HepG2 (cell line): ENCODE data around the gene WDR76. TPM values are rescaled to one million over a fixed set of nuclear protein-coding genes. Genes with fewer than 3 reads are reported as not detected.

Experiments used
- ATF7 ChIP-seq, 2 experiments: fragments of 450-650 bp in 1 of 2; sonication (generic) in 1 of 2; formaldehyde crosslinking in 1 of 2; IDR thresholded peaks; 2 replicates each; pipeline versions ENCODE4 v1.4.0 to v1.6.1; 2016 to 2020; ENCODE audit warnings: antibody characterized with exemption in 1 of 2, mild to moderate bottlenecking in 1 of 2, missing genetic modification reagents in 1 of 2
- ATM ChIP-seq: fragments of 450-650 bp; IDR thresholded peaks from 2 replicates; pipeline ENCODE4 v1.7.1; 2017; ENCODE audit warnings: mild to moderate bottlenecking, borderline replicate concordance
- BHLHE40 ChIP-seq: IDR thresholded peaks from 2 replicates; pipeline ENCODE4 v1.6.1; 2011; ENCODE audit warnings: low read length, improper control_type of control experiment
- CAMTA2 ChIP-seq: sonication (generic); formaldehyde crosslinking; IDR thresholded peaks from 2 replicates; pipeline ENCODE4 v1.4.0; 2020; ENCODE audit warnings: mild to moderate bottlenecking, missing genetic modification reagents, borderline replicate concordance
- ETV6 ChIP-seq: sonication (generic); formaldehyde crosslinking; conservative IDR thresholded peaks from 2 replicates; pipeline ENCODE4 v1.4.0; 2020; ENCODE audit warnings: missing genetic modification reagents
- FOXA1 ChIP-seq, 2 experiments: fragments of 450-650 bp in 1 of 2; sonication (generic) in 1 of 2; formaldehyde crosslinking in 1 of 2; IDR thresholded peaks; 2 replicates each; pipeline versions ENCODE4 v1.4.0 to v1.6.1; 2016 to 2020; ENCODE audit warnings: missing genetic modification reagents in 1 of 2
- GATAD2A ChIP-seq: IDR thresholded peaks from 2 replicates; pipeline ENCODE4 v1.6.1; 2016
- HMGA1 ChIP-seq: sonication (generic); formaldehyde crosslinking; conservative IDR thresholded peaks from 2 replicates; pipeline ENCODE4 v1.4.0; 2020; ENCODE audit warnings: missing genetic modification reagents
- HNF1B ChIP-seq: sonication (generic); formaldehyde crosslinking; IDR thresholded peaks from 2 replicates; pipeline ENCODE4 v1.5.1; 2020; ENCODE audit warnings: mild to moderate bottlenecking, moderate library complexity, missing genetic modification reagents
- KDM5B ChIP-seq: sonication (generic); formaldehyde crosslinking; IDR thresholded peaks from 2 replicates; pipeline ENCODE4 v1.4.0; 2020; ENCODE audit warnings: missing genetic modification reagents, mild to moderate bottlenecking, borderline replicate concordance
- RAD21 ChIP-seq: fragments of 450-650 bp; formaldehyde crosslinking; IDR thresholded peaks from 2 replicates; pipeline ENCODE4 v1.5.0; 2020; ENCODE audit warnings: mild to moderate bottlenecking
- RARG ChIP-seq: sonication (generic); formaldehyde crosslinking; IDR thresholded peaks from 2 replicates; pipeline ENCODE4 v1.4.0; 2020; ENCODE audit warnings: low read depth, mild to moderate bottlenecking, missing genetic modification reagents
- RNF2 ChIP-seq: fragments of 450-650 bp; conservative IDR thresholded peaks from 2 replicates; pipeline ENCODE4 v1.6.1; 2016; ENCODE audit warnings: low read depth
- SMC3 ChIP-seq: IDR thresholded peaks from 2 replicates; pipeline ENCODE4 v1.6.1; 2011; ENCODE audit warnings: low read length, improper control_type of control experiment
- SRF ChIP-seq: IDR thresholded peaks from 2 replicates; pipeline ENCODE4 v1.6.1; 2011; ENCODE audit warnings: mild to moderate bottlenecking, low read depth, low read length, moderate library complexity
- TBX2 ChIP-seq: sonication (generic); formaldehyde crosslinking; IDR thresholded peaks from 2 replicates; pipeline ENCODE4 v1.5.0; 2020; ENCODE audit warnings: missing genetic modification reagents, mild to moderate bottlenecking, borderline replicate concordance
- TEAD3 ChIP-seq: optimal IDR thresholded peaks from 2 replicates; pipeline ENCODE3; 2016; ENCODE audit warnings: borderline replicate concordance
- TIGD3 ChIP-seq: sonication (generic); formaldehyde crosslinking; IDR thresholded peaks from 2 replicates; pipeline ENCODE4 v1.5.1; 2020; ENCODE audit warnings: mild to moderate bottlenecking, missing genetic modification reagents, borderline replicate concordance
- XRCC5 ChIP-seq: fragments of 200-400 bp; formaldehyde crosslinking; optimal IDR thresholded peaks from 2 replicates; pipeline ENCODE3; 2017; ENCODE audit warnings: mild to moderate bottlenecking, low read length
- ZBTB21 ChIP-seq: sonication (generic); formaldehyde crosslinking; IDR thresholded peaks from 2 replicates; pipeline ENCODE4 v1.4.0; 2020; ENCODE audit warnings: missing genetic modification reagents
- ZBTB25 ChIP-seq: IDR thresholded peaks from 2 replicates; pipeline ENCODE4 v1.6.1; 2018; ENCODE audit warnings: missing genetic modification reagents
- ZBTB8A ChIP-seq: sonication (generic); formaldehyde crosslinking; IDR thresholded peaks from 2 replicates; pipeline ENCODE4 v1.4.0; 2020; ENCODE audit warnings: mild to moderate bottlenecking, low read depth, missing genetic modification reagents, borderline replicate concordance
- ZNF543 ChIP-seq: sonication (generic); formaldehyde crosslinking; IDR thresholded peaks from 2 replicates; pipeline ENCODE4 v1.4.0; 2020; ENCODE audit warnings: mild to moderate bottlenecking, missing genetic modification reagents
- ZNF75D ChIP-seq: sonication (generic); formaldehyde crosslinking; IDR thresholded peaks from 2 replicates; pipeline ENCODE4 v1.8.1; 2023; ENCODE audit warnings: missing genetic modification reagents, mild to moderate bottlenecking, borderline replicate concordance
- ZNF772 ChIP-seq: sonication (generic); formaldehyde crosslinking; IDR thresholded peaks from 2 replicates; pipeline ENCODE4 v1.5.0; 2020; ENCODE audit warnings: mild to moderate bottlenecking, missing genetic modification reagents
- polyA plus RNA-seq, 8 experiments: library from polyadenylated mRNA; depleted of rRNA in 3 of 8; stranded (reverse) in 7 of 8; unstranded in 1 of 8; fragments of >200 nt; fragmentation: Illumina TruSeq in 4 of 8; extraction: Trizol in 4 of 8; gene quantifications; 2 replicates each; pipeline versions ENCODE4 v1.2.1 to v1.2.3, GENCODE V29; 2011 to 2016; ENCODE audit warnings: low read depth in 4 of 8, missing spikeins in 1 of 8, mixed read lengths in 1 of 8; ENCODE audit not compliant: insufficient read depth in 1 of 8
- total RNA-seq, 5 experiments: library from RNA; depleted of rRNA; stranded (reverse); fragments of >200 nt; fragmentation: Illumina TruSeq; extraction: Trizol; gene quantifications; 2 replicates each; pipeline ENCODE4 v1.2.3, GENCODE V29; 2016; ENCODE audit warnings: low read depth in 1 of 5

The WDR76 gene
- total and polyA plus RNA-seq, 2 of the 13 experiments (the other 11 are each of a cell fraction or from before 2014, with no cell fraction given): 1.1 to 9.7 TPM

- TF ChIP-seq SRF: no peak
- TF ChIP-seq ETV6 (CRISPR knock-in tag): no peak
- TF ChIP-seq XRCC5: peak; percentile 34
- TF ChIP-seq TEAD3: peak; percentile 42
- TF ChIP-seq ZBTB8A (CRISPR knock-in tag): no peak
- TF ChIP-seq CAMTA2 (CRISPR knock-in tag): no peak
- TF ChIP-seq TBX2 (CRISPR knock-in tag): no peak
- TF ChIP-seq HNF1B (CRISPR knock-in tag): peak; percentile 33; the same call in 1 of the 2 replicates
- no peak for TF ChIP-seq ATM
- TF ChIP-seq GATAD2A (CRISPR knock-in tag): no peak
- 0 out of 2 replicates have a peak, but pooled peaks have one; percentile 37 for TF ChIP-seq KDM5B (CRISPR knock-in tag)
- no peak for TF ChIP-seq ATF7 (IDR thresholded peaks at IDR 0.05)
- TF ChIP-seq ATF7 (CRISPR knock-in tag; IDR thresholded peaks at IDR 0.05): no peak
- TF ChIP-seq SMC3: peak; percentile 90
- no peak for TF ChIP-seq TIGD3 (CRISPR knock-in tag)
- TF ChIP-seq HMGA1: no peak
- no peak for TF ChIP-seq ZNF772
- peak; percentile 80 for TF ChIP-seq RAD21 (CRISPR knock-in tag)
- no peak for TF ChIP-seq ZBTB25
- TF ChIP-seq FOXA1 (IDR thresholded peaks at IDR 0.05): no peak
- TF ChIP-seq FOXA1 (CRISPR knock-in tag; IDR thresholded peaks at IDR 0.05): no peak
- no peak for TF ChIP-seq ZNF543 (CRISPR knock-in tag)
- no peak for TF ChIP-seq BHLHE40
- no peak for TF ChIP-seq ZNF75D (CRISPR knock-in tag)
- TF ChIP-seq RARG (CRISPR knock-in tag): no peak
- TF ChIP-seq RNF2: no peak
- TF ChIP-seq ZBTB21 (CRISPR knock-in tag): no peak
Observed at GRCh38 chr15:43903864-43904290, 77.1 kb downstream of the WDR76 start (continued).
